Activated CD8-positive, alpha-beta memory T cell treated with anti-CD3 and anti-CD28 coated beads for 48 hours (primary cell): Measurements from ENCODE around the gene LRRC61.
"Not testable (repeated sequence)": the region's sequence is repeated elsewhere in the genome, so short reads cannot be mapped to it uniquely, and the experiment has no call there.

Source experiments
- DNase-seq, 3 experiments: peaks; one replicate each; pipeline ENCODE4 v3.0.0-alpha.2; 2020; ENCODE audit warnings: low read depth in 2 of 3, low spot score in 2 of 3

Gene LRRC61

GRCh38 chr7:150381096-150381495 is 57.9 kb downstream of the LRRC61 start:
- DNase-seq: no peak

GRCh38 chr7:150381785-150382122 is 58.6 kb downstream of the LRRC61 start:
- DNase-seq: no peak

- DNase-seq: no peak
These were observed 59.1 kb downstream of the LRRC61 start for GRCh38 chr7:150382123-150382843.

GRCh38 chr7:150382844-150383225 is 59.7 kb downstream of the LRRC61 start:
- DNase-seq: no peak

GRCh38 chr7:150383710-150384397 is 60.7 kb downstream of the LRRC61 start:
- no peak for DNase-seq

GRCh38 chr7:150384406-150385301 is 61.5 kb downstream of the LRRC61 start:
- no peak for DNase-seq

- DNase-seq: no peak
These were observed 62.2 kb downstream of the LRRC61 start for GRCh38 chr7:150385302-150385723.

GRCh38 chr7:150385884-150386283 is 62.7 kb downstream of the LRRC61 start:
- not testable (repeated sequence) for DNase-seq
